ENCODE measurements around the gene CORIN.
"Not testable (repeated sequence)": the region's sequence is repeated elsewhere in the genome, so short reads cannot be mapped to it uniquely, and the experiment has no call there.

Gene CORIN

GRCh38 chr4:47767956-47768355 is 69.9 kb downstream of the CORIN start:
- not testable (repeated sequence) for DNase-seq (ENCODE audit: low read depth in 2 of 2)

- no peak for DNase-seq (ENCODE audit: low read depth in 2 of 2)
Measured at GRCh38 chr4:47763279-47763678, 74.6 kb downstream of the CORIN start.

GRCh38 chr4:47762376-47763266 is 75.2 kb downstream of the CORIN start:
- DNase-seq (ENCODE audit: low read depth in 2 of 2): no peak

GRCh38 chr4:47753316-47753715 is 84.6 kb downstream of the CORIN start:
- DNase-seq (ENCODE audit: low read depth in 2 of 2): not testable (repeated sequence)

- no peak for DNase-seq (ENCODE audit: low read depth in 2 of 2)
Measured at GRCh38 chr4:47752214-47752613, 85.7 kb downstream of the CORIN start.

- no peak for DNase-seq (ENCODE audit: low read depth in 2 of 2)
Measured at GRCh38 chr4:47750788-47751187, 87.1 kb downstream of the CORIN start.

- no peak for DNase-seq (ENCODE audit: low read depth in 2 of 2)
Measured at GRCh38 chr4:47749858-47750257, 88.0 kb downstream of the CORIN start.

GRCh38 chr4:47749060-47749459 is 88.8 kb downstream of the CORIN start:
- DNase-seq (ENCODE audit: low read depth in 2 of 2): no peak

- DNase-seq (ENCODE audit: low read depth in 2 of 2): no peak
Measured at GRCh38 chr4:47747846-47748494, 89.9 kb downstream of the CORIN start.

GRCh38 chr4:47747211-47747610 is 90.7 kb downstream of the CORIN start:
- no peak for DNase-seq (ENCODE audit: low read depth in 2 of 2)

GRCh38 chr4:47746122-47746521 is 91.7 kb downstream of the CORIN start:
- DNase-seq (ENCODE audit: low read depth in 2 of 2): no peak

- no peak for DNase-seq (ENCODE audit: low read depth in 2 of 2)
Measured at GRCh38 chr4:47744843-47745382, 93.0 kb downstream of the CORIN start.

GRCh38 chr4:47744253-47744652 is 93.6 kb downstream of the CORIN start:
- DNase-seq (ENCODE audit: low read depth in 2 of 2): no peak

GRCh38 chr4:47741200-47741599 is 96.7 kb downstream of the CORIN start:
- no peak for DNase-seq (ENCODE audit: low read depth in 2 of 2)

- DNase-seq (ENCODE audit: low read depth in 2 of 2): no peak
Measured at GRCh38 chr4:47737326-47737725, 100.5 kb downstream of the CORIN start.

- DNase-seq (ENCODE audit: low read depth in 2 of 2): no peak
Measured at GRCh38 chr4:47736555-47736954, 101.3 kb downstream of the CORIN start.

- no peak for DNase-seq (ENCODE audit: low read depth in 2 of 2)
Measured at GRCh38 chr4:47736146-47736545, 101.7 kb downstream of the CORIN start.

- DNase-seq (ENCODE audit: low read depth in 2 of 2): no peak
Measured at GRCh38 chr4:47733302-47734175, 104.3 kb downstream of the CORIN start.

GRCh38 chr4:47731182-47731581 is 106.7 kb downstream of the CORIN start:
- DNase-seq (ENCODE audit: low read depth in 2 of 2): no peak

GRCh38 chr4:47729131-47729680 is 108.7 kb downstream of the CORIN start:
- no peak for DNase-seq (ENCODE audit: low read depth in 2 of 2)

- DNase-seq (ENCODE audit: low read depth in 2 of 2): no peak
Measured at GRCh38 chr4:47721892-47722575, 115.8 kb downstream of the CORIN start.
